OCI-LY1 (cell line): ENCODE results near the gene OR4D10.

ENCODE experiments used
- EZH2 ChIP-seq: fragments of 200-600 bp; sonication (generic), shearing (Covaris generic); IDR thresholded peaks from 2 replicates; pipeline ENCODE4 v1.8.0; 2017; ENCODE audit warnings: borderline replicate concordance, mixed run types, mild to moderate bottlenecking, antibody characterized with exemption, low read length, moderate library complexity, mixed read lengths
- TF ChIP-seq, protein P1 (sequence below): fragments of 200-600 bp; sonication (generic), shearing (Covaris generic); IDR thresholded peaks from 2 replicates; pipeline ENCODE4 v1.5.1; 2017; ENCODE audit warnings: mild to moderate bottlenecking, antibody characterized with exemption, low read length, moderate library complexity, mixed read lengths

DNA sequence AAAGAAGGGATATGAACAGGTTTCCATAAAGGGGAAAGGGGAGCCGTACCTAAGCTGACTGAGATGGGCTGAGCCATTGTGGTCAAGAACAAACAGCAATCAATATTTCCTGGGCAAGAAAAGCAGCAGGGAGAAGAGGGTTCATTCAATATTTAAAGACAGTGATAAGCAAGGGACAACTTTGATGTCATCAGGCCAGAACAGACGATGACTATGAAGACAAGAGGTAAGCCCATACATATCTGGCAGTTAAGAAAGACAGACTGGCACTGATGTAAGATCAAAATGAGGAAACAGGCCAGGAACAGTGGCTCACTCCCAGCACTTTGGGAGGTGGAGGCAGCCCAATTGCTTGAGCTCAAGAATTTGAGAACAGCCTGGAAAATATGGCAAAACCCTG lies 49.3 kb upstream of the OR4D10 start:
- TF ChIP-seq, protein P1, sequence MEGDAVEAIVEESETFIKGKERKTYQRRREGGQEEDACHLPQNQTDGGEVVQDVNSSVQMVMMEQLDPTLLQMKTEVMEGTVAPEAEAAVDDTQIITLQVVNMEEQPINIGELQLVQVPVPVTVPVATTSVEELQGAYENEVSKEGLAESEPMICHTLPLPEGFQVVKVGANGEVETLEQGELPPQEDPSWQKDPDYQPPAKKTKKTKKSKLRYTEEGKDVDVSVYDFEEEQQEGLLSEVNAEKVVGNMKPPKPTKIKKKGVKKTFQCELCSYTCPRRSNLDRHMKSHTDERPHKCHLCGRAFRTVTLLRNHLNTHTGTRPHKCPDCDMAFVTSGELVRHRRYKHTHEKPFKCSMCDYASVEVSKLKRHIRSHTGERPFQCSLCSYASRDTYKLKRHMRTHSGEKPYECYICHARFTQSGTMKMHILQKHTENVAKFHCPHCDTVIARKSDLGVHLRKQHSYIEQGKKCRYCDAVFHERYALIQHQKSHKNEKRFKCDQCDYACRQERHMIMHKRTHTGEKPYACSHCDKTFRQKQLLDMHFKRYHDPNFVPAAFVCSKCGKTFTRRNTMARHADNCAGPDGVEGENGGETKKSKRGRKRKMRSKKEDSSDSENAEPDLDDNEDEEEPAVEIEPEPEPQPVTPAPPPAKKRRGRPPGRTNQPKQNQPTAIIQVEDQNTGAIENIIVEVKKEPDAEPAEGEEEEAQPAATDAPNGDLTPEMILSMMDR = no peak
- TF ChIP-seq EZH2 = no peak
